Measurements from ENCODE around the gene RAB39B.

Gene RAB39B

GRCh38 chrX:155215443-155216178 lies 48.7 kb downstream of the RAB39B start:
- DNase-seq, result no peak

GRCh38 chrX:155213731-155214130 lies 50.6 kb downstream of the RAB39B start:
- no peak for DNase-seq

- no peak for DNase-seq
These were observed 53.1 kb downstream of the RAB39B start for GRCh38 chrX:155211208-155211607.
